Measurements from ENCODE around the gene SNX33.

The SNX33 gene

DNA sequence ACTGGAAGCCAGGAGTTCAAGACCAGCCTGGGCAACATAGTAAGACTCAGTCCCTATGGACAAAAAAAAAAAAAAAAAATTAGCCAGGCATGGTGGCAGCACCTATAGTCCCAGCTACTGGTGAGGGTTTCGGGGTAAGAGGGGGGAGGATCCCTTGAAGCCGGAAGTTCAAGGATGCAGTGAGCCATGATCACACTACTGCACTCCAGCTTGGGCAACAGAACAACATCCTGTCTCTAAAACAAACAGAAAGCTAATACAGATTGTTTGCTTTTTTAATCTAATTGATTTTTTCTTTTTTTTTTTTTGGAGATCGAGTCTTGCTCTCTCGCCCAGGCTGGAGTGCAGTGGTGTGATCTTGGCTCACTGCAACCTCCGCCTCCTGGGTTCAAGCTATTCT lies 6.1 kb upstream of the SNX33 start:
- DNase-seq, result no peak

GRCh38 chr15:75644376-75644775 lies 3.3 kb upstream of the SNX33 start:
- no peak for DNase-seq

DNA sequence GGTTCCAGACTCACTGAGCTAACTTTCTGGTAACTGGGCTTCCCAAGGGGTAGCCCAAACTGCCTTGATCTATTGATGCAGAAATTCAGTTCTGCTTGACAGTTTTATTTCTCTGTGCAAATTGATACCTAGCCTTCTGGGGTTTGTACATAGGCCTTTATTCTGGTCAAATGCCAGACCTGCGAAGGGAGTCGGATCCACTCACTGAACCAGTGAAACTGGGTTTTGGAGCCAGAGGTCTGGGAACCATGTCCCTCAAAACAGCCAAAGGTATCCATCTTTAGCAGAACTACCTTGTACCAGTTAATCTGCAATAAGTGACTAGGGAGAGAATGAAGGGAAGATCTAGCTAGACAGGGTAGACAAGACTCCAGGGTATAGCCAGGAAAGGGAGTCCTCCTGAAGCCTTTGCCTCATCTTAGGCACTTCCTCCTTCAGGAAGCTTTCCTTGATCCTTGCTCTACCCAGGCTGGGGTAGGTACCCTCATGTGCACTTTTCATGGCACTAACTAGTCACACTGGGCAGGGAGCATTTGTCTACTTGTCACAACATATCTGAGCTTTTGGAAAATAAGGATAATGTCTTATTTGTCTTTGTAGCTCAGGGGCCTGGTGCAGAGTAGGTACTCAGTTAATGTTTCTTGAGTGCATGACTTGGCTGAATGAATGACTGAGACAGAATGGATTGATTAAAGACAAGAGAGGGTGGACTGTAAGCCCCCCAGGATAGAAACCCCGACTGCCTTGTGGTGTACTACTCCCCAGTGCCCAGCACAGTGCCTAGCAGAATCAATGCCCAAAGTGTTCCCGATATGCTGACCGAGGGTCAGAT lies 1.4 kb upstream of the SNX33 start:
- no peak for DNase-seq

DNA sequence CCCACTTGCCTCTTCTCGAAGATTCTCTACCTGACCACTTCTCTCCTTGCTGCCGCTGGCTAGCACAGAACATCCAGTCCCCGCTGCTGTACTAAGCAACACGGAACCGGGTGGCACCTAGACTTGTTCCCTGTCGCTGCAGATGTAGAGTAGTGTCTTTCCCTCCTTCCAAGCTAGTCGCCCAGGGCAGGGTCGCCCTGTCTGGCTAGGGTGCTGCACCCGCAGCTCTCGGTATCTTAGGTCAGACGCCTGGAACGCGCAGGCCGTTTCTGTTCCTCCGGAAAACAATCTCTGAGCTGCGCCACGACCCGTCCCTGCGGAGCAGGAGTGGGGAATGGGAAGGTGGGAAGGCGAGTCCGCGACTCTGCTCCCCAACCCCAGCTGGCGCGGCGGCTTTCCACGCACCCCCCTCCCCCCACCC lies 758 bp upstream of the SNX33 start:
- no peak for DNase-seq

- DNase-seq, result no peak
Measured at GRCh38 chr15:75648156-75649000, 666 bp downstream of the SNX33 start.

DNA sequence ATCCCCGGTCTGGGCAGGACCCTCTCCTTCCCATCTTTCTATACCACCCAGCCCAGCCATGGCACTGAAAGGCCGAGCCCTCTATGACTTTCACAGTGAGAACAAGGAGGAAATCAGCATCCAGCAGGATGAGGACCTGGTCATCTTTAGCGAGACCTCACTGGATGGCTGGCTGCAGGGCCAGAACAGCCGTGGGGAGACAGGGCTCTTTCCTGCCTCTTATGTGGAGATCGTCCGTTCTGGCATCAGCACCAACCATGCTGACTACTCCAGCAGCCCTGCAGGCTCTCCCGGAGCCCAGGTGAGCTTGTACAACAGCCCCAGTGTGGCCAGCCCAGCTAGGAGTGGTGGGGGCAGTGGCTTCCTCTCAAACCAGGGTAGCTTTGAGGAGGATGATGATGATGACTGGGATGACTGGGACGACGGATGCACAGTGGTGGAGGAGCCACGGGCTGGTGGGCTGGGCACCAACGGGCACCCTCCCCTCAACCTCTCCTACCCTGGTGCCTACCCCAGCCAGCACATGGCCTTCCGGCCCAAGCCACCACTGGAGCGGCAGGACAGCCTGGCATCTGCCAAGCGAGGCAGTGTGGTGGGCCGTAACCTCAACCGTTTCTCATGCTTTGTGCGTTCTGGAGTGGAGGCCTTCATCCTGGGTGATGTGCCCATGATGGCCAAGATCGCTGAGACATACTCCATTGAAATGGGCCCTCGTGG lies 1.5 kb downstream of the SNX33 start:
- DNase-seq, result no peak

- DNase-seq, result no peak
Measured at GRCh38 chr15:75649848-75650247, 2.1 kb downstream of the SNX33 start.

DNA sequence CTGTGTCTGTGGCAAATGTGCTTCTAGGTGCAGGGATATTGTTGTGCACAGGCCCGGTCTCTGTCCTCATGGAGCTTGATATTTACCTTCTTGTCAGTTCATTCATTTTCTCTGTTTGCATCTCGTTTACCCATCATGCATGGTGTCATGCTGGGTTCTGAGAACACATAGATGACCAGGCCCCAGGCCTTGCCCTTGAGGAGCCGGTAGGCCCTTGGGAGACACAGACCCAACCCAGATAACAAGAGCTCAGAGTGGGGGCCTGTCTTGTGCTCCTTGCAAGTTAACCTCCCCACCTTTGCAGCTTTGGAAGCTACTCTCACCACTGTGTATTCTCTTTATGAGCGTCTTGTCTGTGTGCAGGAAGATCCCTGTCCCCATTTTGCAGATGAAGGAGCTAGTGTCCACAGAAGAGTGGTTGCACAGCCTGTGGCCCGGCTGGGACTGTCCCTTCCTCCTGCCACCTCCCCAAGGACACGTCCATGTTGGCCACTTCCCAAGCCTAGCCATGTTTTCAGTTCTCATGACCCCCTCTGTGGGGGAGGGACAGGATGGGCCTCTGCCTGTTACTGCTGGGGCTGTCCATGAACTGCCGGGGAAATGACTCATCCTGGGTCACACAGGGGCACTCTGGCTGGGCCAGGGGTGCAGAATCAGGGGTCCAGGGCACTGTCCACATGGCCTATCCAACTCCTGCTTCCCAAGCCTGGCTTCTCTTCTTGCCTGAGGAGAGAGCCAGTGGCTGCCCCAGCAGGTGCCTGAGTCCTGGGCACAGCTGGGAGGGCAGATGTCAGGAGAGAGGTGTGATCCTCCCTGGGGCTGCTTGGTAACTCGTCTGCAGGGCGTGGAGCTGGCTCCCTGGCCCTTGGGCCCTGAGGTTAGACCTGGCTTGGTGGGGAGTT lies 3.4 kb downstream of the SNX33 start:
- no peak for DNase-seq

- no peak for DNase-seq
Measured at GRCh38 chr15:75651810-75652543, 4.3 kb downstream of the SNX33 start.

GRCh38 chr15:75653347-75653913 lies 5.7 kb downstream of the SNX33 start:
- DNase-seq, result no peak

DNA sequence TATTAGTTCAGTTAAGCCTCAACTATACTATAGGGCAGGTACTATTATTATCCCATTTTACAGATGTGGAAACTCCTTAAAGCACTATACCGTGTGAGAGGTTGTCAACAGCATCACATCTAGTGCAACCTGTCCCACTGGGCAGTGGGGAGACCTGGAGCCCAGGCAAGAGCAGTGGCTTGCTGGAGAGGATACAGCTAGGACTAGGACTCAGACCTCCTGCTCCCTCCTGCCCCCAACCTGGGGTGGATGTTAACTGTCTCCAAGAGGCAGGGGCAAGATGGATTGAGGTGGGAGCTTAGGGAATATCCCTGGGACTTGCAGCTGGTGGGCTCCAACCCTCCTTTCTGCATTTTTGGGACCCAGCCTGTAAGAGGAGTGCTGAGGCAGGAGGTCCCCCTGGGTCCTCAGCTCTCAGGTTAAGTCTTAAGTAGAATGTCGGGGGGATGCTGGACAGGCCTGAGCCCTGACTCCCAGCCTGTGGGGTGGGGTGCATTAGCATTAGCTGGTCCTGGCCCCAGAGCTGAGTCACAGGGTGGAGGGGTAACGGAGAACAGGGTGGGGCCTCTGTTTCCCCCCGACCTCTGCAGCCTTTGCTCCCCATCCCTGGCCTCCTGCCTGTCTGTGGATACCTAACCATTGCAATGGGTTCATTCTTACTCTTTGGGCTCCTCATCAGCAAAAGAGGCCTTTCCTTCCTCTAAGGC lies 6.6 kb downstream of the SNX33 start:
- DNase-seq, result no peak

DNA sequence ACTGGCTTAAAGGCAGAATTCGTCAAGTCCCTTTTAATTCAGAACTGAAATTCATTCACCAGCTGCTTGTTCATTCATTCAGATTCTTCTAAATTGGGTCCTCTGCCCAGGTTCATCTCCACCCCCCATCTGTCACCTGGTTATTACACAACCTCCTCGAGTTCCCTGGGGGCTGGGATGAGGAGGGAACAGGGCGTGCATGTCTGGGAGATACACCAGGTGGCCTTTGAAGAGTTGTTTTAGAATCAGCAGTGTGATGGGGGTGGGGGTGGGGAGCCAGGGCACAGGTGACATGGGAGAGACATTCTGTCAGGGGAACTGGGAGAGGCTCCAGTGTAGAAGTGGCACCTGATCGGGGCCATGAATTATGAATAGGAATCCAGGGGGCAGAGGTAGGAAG lies 8.2 kb downstream of the SNX33 start:
- DNase-seq, result no peak

DNA sequence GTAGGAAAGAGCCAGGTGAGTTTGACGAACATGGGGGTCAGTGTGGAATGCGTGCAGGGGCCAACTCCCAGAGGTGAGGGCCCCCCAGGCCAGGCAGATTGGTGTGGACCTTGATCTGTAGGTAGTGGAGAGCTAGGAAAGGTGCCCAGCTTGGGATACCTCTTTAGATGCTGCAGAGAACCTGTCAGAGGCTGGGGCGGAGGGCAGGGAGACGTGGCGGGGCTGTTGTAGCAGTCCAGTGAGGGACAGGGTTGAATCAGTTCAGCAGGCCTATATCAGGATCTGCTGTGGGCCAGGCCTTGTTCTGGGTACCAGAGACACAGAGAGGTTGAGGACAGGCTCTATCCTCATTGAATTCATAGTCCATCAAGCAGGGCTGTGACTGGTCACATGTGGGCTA lies 8.6 kb downstream of the SNX33 start:
- DNase-seq, result no peak

DNA sequence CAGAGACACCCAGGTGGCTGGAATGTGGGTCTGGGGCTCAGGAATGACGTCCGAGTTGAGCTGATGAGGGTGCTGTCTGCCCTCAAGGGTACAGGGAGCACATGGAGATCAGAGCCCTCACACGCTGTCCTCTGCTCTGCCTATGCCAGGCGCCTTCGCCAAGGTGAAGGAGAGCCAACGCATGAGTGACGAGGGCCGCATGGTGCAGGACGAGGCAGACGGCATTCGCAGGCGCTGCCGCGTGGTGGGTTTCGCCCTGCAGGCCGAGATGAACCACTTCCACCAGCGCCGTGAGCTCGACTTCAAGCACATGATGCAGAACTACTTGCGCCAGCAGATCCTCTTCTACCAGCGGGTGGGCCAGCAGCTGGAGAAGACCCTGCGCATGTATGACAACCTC lies 9.1 kb downstream of the SNX33 start:
- no peak for DNase-seq

GRCh38 chr15:75659141-75659771 lies 11.5 kb downstream of the SNX33 start:
- no peak for DNase-seq

DNA sequence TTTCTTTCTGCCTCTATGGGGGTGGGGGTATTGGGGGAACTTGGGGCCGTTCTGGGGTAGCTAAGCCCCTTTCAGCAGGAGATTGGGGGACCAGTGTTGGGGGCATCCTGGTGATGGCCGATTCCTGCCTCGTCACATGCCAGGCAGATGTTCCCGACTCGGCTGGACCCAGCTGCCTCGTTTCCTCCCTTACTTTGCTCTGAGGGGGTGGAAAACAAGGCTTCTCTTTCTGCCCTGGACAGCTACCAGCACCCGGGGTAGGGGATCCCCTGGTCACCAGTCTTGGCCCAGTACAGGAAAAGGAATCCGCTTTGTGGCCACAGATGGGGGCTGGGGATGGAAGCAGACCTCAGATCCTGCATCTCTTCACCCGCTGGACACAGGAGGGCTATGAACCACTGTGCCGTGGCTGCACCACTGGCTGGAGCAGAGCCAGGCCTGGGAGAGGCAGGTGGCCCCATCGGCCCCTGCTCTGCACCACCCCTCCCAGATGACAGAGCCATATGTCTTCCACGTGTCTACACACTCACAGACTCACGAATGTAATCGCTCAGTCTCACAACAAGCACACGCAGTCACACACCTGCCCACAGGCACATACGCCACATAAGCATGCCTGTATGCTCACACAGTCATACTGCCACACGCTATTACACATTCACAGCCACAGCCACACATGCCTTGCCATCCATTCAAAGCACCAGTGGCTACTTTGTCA lies 12.4 kb downstream of the SNX33 start:
- no peak for DNase-seq

DNA sequence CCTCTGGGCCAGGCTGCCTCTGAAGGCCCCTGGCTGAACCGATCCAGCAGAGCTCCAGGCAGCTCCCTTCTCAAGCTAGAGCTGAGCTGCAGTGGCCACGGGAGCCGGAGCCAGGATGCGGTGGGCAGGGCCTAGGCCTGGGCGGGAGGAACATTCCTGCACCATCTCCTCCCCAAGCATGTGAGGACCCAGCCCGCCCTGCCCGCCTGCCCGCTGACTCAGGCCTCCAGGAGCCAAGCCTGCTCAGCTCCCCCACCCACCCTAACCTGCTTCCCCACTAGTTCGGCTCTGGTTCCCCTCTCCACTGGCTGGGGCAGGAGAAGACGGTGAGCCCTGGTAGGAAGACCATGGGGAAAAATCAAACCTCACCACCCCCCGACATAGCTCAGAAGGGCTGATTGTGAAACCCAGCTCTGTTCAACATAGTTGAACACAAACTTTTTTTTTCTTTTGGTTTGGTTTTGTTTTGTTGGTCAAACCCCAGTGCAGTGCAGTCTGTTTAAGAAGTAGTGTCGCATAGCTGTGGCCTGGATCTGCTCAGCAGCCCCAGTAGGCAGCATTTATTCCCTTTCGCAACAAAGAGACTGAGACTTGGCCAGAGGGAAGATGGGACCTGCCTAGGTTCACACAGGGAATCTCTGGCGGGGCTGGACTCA lies 13.5 kb downstream of the SNX33 start:
- DNase-seq, result no peak

DNA sequence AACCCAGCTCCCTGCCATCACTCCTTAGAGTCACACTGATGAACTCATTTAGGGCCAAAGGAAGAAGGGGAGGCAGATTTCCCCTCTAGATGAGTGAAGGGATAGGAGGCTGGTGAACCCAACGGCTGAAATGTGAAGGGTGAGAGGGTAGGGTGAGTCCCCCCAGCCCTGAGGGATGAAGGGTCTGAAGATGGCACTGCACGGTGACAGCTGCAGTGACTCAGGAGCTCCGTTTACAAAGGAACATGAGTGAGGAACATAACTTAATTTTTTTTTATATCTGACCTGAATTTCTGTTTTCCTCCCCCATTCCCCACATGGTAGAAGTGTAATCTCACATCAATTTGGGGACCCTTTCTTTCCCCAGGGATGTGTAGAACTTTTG lies 14.0 kb downstream of the SNX33 start:
- DNase-seq, result no peak
